Epithelial cell of esophagus (primary cell): Measurements from ENCODE around the gene CA11.
A peak's percentile ranks its signal among the peaks of the same experiment; 100 is the strongest.

Experiments used
- DNase-seq: peaks from one replicate; pipeline ENCODE4 v3.0.0; 2010; ENCODE audit warnings: low read depth
- H3K4me3 ChIP-seq: 2 replicates; pipeline ENCODE4 v1.5.1; 2011; ENCODE audit warnings: mild to moderate bottlenecking, low read length, control low read depth
- TF ChIP-seq, protein P1 (sequence below): IDR thresholded peaks from 2 replicates; pipeline ENCODE4 v1.5.1; 2011; ENCODE audit warnings: low read depth, mild to moderate bottlenecking, low read length, control low read depth, inconsistent platforms; ENCODE audit not compliant: insufficient read depth; ENCODE audit errors: missing control alignments

CA11 gene

DNA sequence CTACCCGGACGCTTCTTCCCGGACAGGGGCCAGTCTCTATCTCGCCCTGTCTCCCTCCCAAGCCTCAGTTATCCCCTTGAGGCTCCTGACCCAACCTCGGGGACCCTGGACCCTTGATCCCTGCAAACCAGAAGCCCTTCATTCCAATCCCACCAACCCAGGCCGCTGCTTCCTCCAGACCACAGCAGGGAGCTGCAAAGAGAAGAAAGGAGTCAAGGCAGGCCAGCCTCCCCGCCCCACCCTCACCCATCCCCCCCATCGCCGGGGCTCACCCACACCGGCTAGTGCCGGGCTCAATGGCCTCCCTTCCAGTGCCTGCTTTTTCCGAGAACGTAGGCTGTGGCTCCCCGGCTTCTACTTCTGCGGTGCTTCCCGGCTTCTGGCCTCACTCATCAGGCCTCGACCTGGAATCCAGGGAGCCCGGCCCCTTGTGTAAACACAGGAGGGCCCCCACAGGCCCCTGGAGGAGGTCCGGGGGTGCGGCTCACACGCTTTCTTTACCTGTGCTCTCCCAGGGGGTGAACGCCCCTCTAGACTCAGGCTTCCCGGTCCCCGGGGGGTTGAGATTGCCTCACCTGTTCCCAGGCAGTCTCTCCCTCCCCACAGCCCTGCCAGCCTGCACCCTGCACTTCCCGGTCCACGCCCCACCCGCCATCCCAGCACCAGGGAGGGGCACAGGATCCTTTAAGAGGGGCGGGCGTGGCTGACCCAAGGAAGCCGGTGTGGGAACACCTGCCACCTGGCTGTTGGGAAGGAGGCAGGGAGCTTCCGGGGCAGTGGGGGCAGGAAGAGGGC lies 31.4 kb downstream of the CA11 start, which contains the start of gene FAM83E:
Gene FAM83E, minus strand, starts transcription at position 641 of the 795 bp plus-strand sequence. CDS start 1,704 bp downstream, outside the sequence.
- TF ChIP-seq, protein P1, sequence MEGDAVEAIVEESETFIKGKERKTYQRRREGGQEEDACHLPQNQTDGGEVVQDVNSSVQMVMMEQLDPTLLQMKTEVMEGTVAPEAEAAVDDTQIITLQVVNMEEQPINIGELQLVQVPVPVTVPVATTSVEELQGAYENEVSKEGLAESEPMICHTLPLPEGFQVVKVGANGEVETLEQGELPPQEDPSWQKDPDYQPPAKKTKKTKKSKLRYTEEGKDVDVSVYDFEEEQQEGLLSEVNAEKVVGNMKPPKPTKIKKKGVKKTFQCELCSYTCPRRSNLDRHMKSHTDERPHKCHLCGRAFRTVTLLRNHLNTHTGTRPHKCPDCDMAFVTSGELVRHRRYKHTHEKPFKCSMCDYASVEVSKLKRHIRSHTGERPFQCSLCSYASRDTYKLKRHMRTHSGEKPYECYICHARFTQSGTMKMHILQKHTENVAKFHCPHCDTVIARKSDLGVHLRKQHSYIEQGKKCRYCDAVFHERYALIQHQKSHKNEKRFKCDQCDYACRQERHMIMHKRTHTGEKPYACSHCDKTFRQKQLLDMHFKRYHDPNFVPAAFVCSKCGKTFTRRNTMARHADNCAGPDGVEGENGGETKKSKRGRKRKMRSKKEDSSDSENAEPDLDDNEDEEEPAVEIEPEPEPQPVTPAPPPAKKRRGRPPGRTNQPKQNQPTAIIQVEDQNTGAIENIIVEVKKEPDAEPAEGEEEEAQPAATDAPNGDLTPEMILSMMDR, result peak; percentile 14
- peak within 1 kb of the TSS; percentile 26 for H3K4me3 ChIP-seq
- DNase-seq, result peak; percentile 82

DNA sequence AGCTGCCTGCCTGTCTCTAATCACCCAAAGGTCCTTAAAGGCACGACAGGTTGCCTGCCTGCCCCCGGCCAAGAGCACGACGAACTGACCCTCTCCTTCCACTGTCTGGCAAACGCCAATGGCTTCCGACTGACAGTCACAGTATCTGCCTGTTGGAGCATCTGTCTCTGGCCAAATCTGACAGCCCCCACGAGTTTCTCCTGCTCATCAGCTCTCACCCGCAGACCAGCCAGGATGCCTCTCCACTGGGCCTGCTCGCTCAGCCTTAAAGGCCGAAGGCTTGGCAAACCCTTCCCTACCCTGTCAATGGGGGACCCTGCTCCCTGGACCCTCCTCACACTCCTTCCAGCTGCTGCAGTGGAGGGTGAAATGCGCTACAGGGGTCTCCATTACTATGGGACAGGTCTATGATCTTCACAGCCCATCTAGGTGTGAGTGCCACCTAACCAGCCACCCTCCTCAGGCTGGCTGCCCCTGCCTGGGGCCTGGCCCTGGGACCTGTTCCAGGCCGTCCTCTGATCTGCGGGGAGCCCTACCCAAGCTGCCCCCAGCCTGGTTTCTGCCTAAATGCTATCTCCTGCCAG lies 32.0 kb downstream of the CA11 start:
- DNase-seq, result no peak
- TF ChIP-seq, protein P1, result no peak

DNA sequence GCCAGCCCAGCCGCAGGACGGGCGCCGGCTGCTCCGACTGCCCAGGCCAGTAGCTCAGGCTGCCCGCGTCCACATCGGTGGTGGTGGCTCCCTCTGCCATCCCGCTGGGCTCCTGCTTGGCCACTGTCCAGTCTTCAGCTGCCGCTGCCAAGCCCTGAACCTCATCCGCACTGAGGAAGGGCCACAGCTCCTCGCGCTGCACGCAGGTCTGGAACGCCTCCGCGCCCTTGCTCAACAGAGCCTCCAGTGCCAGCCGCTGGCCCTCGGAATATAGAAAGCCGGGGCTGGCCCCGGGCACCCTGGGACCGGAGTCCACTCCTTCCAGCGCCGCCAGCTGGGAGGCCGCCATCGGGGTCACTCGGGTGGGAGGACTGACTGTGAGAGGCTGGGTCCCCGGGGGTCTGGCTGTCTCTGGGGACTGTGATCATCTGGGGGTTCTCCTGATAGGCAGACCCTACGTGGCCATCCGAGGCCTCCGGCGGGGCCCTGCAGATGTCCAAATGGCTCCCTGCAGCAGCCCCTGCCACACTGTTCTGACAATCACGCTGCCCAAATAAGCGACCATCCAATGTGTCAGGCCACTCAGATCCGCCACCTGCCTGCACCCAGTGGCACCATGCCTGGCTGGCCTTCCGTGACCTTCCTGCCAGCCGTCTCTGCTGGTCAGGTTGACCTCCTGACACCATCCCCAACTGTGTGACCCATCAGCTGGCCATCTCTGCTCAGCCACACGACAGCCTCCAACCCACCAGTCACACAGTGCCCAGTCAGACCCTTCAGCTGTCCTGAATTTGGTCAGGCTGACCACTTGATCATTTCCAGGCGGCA lies 32.7 kb downstream of the CA11 start:
- DNase-seq, result no peak
- TF ChIP-seq, protein P1, result no peak
- H3K4me3 ChIP-seq, result no peak overlapping the region

More for the DNA sequence above, 32.0 kb downstream of the CA11 start:
- H3K4me3 ChIP-seq, result peak overlapping the region; percentile 26

DNA sequence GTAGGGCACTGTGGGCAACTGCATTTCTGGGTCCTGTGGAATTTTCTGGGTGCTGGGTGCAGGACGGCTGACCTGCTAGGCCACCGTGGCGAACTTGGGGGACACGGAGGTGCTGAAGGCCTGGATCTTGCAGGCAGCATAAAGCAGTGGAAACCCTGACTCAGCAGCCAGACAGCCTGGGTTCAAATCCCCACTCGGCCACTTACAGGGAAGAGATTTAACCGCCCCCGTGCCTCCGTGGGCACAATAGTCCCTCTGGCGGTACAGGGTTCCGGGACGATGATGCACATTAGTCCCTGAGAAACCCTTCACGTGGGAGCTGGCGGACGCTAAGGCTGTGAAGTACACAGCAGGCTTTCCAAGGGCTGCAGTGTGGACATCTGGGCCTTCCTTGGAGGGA lies 34.1 kb downstream of the CA11 start:
- TF ChIP-seq, protein P1, result no peak

DNA sequence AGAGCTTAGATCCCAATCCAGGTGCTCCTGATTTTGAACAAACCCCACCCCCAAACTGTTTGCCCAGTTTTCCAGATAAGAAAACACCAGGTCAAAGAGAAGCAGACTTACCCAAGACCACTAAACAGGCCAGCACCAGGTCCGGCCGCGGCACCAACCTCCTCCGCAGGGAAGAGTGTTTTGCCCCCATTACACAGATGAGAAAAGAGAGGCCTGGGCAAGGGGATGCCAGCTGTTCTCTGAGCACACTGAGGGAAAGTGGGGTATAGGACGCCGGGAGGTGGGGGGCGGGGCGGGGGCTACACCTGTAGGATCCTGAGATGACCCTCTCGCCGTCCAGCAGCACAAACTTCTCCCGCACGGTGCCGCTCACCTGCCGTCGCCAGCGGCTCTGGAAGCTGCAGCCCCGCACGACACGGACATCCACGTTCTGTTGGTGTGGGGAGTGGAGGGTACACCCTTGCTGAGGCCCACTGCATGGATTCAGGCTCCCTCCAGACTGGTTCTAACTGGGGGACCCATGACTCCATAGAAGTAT lies 36.3 kb downstream of the CA11 start:
- DNase-seq, result no peak
- H3K4me3 ChIP-seq, result no peak overlapping the region
- TF ChIP-seq, protein P1, result no peak

More for the DNA sequence above, 34.1 kb downstream of the CA11 start:
- no peak for DNase-seq
- no peak overlapping the region for H3K4me3 ChIP-seq

DNA sequence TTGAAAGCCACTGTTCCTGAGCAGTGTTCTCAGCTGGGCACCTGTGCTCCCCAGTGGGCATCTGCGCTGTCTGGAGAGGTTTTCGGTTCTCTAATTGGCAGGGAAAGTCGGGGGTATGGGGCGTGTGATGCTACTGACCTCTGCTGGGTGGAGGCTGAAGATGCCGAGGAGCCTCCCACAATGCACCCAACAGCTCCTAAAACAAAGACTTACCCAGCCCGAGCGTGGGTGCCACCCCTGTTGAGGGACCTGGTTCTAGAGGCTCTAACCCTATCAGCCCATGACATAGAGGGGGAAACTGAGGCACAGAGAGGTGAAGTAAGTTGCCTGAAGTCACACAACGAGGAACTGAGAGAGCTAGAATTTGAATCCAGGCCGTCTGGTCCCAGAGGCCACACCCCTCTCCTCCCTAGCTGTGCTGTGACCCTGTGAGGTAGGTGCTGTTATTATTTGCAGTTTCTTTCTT lies 37.2 kb downstream of the CA11 start:
- TF ChIP-seq, protein P1, result peak; percentile 54
- H3K4me3 ChIP-seq, result no peak overlapping the region
- peak; percentile 67 for DNase-seq
